ENCODE data around the gene CMTR2. TPM values are rescaled to one million over a fixed set of nuclear protein-coding genes. Genes with fewer than 3 reads are reported as not detected.
A peak's percentile ranks its signal among the peaks of the same experiment; 100 is the strongest.
"Not testable (repeated sequence)": the region's sequence is repeated elsewhere in the genome, so short reads cannot be mapped to it uniquely, and the experiment has no call there.

The CMTR2 gene
- total RNA-seq, 6 donors from 2014 or later = 9.3 to 24.5 (median 20.5) TPM

DNA sequence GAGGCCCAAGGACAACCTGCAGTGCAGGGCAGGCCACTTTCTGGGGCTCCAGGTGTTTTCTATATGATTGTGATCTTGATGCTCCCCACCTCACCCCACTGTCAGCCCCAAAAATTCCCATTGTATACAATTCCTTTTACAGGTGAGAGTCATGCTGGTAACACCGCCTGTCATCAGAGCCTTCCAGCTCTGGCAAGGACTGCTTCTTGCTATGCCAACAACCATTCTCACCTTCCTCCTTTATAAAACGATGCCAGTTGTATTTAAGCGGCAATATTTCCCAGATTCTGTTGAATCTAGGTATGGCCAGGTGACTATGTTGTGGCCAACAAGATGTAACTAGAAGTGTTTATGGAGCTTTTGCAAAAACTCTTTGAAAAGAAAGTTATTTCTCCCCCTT, 38.9 kb upstream of the CMTR2 start:
- TF ChIP-seq EP300 (IDR thresholded peaks at IDR 0.05) (no peak), POLR2A (IDR thresholded peaks at IDR 0.05) (no peak), POLR2AphosphoS5 (IDR thresholded peaks at IDR 0.05) (no peak)
- TF ChIP-seq, protein P1, sequence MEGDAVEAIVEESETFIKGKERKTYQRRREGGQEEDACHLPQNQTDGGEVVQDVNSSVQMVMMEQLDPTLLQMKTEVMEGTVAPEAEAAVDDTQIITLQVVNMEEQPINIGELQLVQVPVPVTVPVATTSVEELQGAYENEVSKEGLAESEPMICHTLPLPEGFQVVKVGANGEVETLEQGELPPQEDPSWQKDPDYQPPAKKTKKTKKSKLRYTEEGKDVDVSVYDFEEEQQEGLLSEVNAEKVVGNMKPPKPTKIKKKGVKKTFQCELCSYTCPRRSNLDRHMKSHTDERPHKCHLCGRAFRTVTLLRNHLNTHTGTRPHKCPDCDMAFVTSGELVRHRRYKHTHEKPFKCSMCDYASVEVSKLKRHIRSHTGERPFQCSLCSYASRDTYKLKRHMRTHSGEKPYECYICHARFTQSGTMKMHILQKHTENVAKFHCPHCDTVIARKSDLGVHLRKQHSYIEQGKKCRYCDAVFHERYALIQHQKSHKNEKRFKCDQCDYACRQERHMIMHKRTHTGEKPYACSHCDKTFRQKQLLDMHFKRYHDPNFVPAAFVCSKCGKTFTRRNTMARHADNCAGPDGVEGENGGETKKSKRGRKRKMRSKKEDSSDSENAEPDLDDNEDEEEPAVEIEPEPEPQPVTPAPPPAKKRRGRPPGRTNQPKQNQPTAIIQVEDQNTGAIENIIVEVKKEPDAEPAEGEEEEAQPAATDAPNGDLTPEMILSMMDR (IDR thresholded peaks at IDR 0.05) = no peak
- Histone ChIP-seq H3K4me3 (no peak overlapping the region), H3K27me3 (no peaks in the 10 kb centered on the region), H3K4me1 (no peaks in the 10 kb centered on the region), H3K9me3 (peaks cover 0 to 5% (median 2%) of the 10 kb centered on the region in 4 donors), H3K36me3 (no peaks in the 10 kb centered on the region), H3K27ac (no peak overlapping the region)
- DNase-seq = no peak
- no peak for ATAC-seq (ENCODE audit: low FRiP score in 2 of 2)
- 85 to 91% methylated on average over 3 of the region's 3 CpGs for WGBS, 2 donors

DNA sequence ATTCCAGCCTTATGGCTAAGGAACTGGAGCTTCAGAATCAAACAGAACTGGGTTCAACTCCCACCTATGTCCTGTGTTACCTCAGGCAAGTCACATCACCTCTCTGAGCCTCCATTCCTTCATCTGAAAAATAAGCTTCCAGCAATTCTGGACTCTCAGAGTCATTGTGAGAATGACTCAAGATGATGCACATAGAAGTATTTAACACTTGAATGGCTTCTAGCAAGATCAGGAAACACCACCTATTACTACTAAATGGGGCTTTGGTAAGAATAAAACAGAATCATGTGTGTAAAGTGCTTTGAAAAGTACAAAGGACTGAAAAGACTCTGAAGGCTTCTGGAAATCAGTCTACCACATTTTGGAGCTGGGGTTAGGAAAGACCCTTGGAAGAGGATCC, 38.5 kb upstream of the CMTR2 start:
- no peak overlapping the region for H3K4me3 ChIP-seq
- no peak for ATAC-seq (ENCODE audit: low FRiP score in 2 of 2)

DNA sequence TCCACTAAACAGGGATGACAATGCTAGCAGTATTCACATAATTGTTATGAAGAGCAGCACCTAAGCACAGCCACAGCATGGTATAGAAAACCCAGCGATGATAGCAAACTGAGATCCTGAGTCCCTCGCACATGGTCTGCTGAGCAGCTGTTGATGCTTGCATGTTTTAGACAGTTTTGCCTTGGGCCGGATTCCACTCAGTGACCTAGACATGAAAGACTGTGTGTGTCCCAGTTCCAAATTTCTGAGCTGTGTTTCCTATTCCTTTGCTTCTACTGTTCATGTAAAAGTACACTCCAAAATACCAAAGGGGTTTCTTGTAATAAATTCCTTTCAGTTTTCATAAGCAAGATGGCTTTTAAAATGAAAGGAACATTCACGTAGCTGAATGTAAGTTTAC, 30.8 kb upstream of the CMTR2 start:
- Histone ChIP-seq H3K4me1 (no peaks in the 10 kb centered on the region), H3K4me3 (no peak overlapping the region), H3K27me3 (no peaks in the 10 kb centered on the region), H3K27ac (no peak overlapping the region), H3K9me3 (no peaks in the 10 kb centered on the region), H3K36me3 (no peaks in the 10 kb centered on the region)
- whole genome bisulfite sequencing, 2 donors = 75 to 87% methylated on average over 4 of the region's 4 CpGs
- ATAC-seq (ENCODE audit: low FRiP score in 2 of 2) (no peak), DNase-seq (no peak)
- TF ChIP-seq POLR2AphosphoS5 (IDR thresholded peaks at IDR 0.05) (no peak), EP300 (IDR thresholded peaks at IDR 0.05) (no peak), POLR2A (IDR thresholded peaks at IDR 0.05) (no peak)
- TF ChIP-seq, protein P1 (IDR thresholded peaks at IDR 0.05) = no peak

More for the DNA sequence above, 38.5 kb upstream of the CMTR2 start:
- no peak for DNase-seq
- Histone ChIP-seq H3K27me3 (no peaks in the 10 kb centered on the region), H3K9me3 (peaks cover 0 to 5% (median 2%) of the 10 kb centered on the region in 4 donors), H3K36me3 (no peaks in the 10 kb centered on the region), H3K4me1 (no peaks in the 10 kb centered on the region), H3K27ac (no peak overlapping the region)
- TF ChIP-seq, protein P1 (IDR thresholded peaks at IDR 0.05) = no peak
- no peak for TF ChIP-seq POLR2A (IDR thresholded peaks at IDR 0.05)
- TF ChIP-seq EP300 (IDR thresholded peaks at IDR 0.05) = no peak
- TF ChIP-seq POLR2AphosphoS5 (IDR thresholded peaks at IDR 0.05) = no peak

DNA sequence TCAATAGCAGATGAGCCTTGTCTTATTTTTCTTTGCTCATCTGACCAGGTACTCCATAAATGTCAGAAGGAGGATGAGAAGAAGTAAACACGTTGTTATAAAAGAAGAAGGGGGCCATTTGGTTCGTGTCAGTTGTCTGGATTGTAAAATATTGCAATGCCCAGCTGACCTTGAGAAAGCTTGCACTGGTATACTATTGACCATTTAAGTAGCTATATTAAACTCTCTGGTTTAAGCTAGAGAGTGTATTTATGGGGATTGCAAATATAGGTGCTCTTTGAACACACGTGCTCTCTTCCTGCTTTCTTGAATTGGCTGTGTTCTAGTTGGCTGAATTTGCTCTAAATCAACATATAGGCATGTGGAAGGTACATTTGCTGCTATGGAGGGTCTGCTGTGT, 26.1 kb upstream of the CMTR2 start:
- no peak for TF ChIP-seq EP300 (IDR thresholded peaks at IDR 0.05)
- TF ChIP-seq POLR2AphosphoS5 (IDR thresholded peaks at IDR 0.05) = no peak
- ATAC-seq (ENCODE audit: low FRiP score in 2 of 2) = no peak
- no peak for DNase-seq
- 25 to 30% methylated on average over 3 of the region's 3 CpGs for WGBS, 2 donors
- Histone ChIP-seq H3K4me3 (no peak overlapping the region), H3K27ac (no peak overlapping the region), H3K4me1 (no peaks in the 10 kb centered on the region), H3K36me3 (no peaks in the 10 kb centered on the region), H3K27me3 (no peaks in the 10 kb centered on the region), H3K9me3 (no peaks in the 10 kb centered on the region)

DNA sequence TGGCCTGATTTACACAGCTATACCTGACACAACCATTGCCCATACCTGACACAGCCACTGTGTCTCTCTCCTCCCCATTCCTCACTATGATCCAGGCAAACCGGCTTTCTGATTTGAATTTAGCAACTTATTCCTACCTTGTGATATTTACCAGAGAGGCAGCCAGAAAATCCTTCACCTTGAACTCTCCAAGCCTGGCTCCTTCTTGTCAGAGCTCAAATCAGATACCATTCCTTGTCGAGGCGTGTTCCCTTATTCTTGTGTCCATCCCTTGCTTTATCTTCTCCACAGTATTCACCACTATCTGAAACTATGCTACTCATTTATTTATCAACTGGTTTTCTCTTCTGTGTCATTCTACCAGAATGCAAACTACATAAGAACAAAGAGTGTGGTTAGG, 24.4 kb upstream of the CMTR2 start:
- not testable (repeated sequence) for DNase-seq; H3K4me1 ChIP-seq; H3K27ac ChIP-seq; H3K27me3 ChIP-seq; ATAC-seq (ENCODE audit: low FRiP score in 2 of 2); H3K9me3 ChIP-seq; H3K4me3 ChIP-seq; H3K36me3 ChIP-seq
- WGBS, 2 donors = 73 to 80% methylated on average over 3 of the region's 3 CpGs

DNA sequence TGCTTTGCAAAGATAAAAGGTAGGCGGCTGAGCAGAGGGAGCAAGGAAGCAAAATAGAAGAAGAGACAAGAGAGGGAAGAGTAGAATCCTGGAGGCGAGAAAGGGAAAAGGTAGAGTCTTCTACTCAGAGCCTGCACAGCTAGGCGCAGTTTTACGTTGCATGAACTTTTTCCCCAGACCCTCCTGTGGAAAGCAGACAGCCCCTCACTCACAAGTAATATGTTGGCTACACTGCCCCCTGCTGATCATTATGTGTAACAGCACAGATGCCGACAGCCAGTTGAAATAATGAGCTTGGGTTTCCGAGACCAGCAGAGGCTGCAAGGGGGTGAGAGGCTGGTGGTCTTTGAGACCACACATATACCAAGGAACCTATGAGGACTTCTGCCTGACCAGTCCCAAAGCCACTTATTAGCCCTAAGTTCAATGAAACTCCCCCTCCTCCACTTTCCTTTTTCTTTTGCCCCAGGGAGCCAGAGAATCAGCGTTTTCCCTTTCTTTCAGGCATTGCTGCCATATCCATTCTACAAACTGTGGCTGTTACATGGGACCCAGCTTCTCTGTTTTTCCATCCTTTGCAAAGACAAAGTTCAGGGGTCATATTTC, 22.5 kb upstream of the CMTR2 start:
- no peaks in the 10 kb centered on the region for H3K4me1 ChIP-seq
- no peak for DNase-seq
- no peaks in the 10 kb centered on the region for H3K27me3 ChIP-seq
- no peaks in the 10 kb centered on the region for H3K36me3 ChIP-seq
- 21 to 25% methylated on average over 7 of the region's 7 CpGs for WGBS, 2 donors
- peak in 1 of 2 donors; percentile 57 for ATAC-seq (ENCODE audit: low FRiP score in 2 of 2)
- TF ChIP-seq, protein P1 (IDR thresholded peaks at IDR 0.05) = peak; percentile 67 to 79 (median 74)
- TF ChIP-seq EP300 (IDR thresholded peaks at IDR 0.05) = no peak
- no peak overlapping the region for H3K27ac ChIP-seq
- no peak overlapping the region for H3K4me3 ChIP-seq
- no peaks in the 10 kb centered on the region for H3K9me3 ChIP-seq

Measured in upper lobe of left lung (tissue), 6 donors.